Stimulated activated CD8-positive, alpha-beta memory T cell treated with anti-CD3 and anti-CD28 coated beads, Interleukin-12 subunit alpha, Interleukin-12 subunit beta, amount 100 ng/mL, for 1 hour (primary cell): ENCODE measurements around the gene HIBADH.
A peak's percentile ranks its signal among the peaks of the same experiment; 100 is the strongest.

Source experiments
- DNase-seq: peaks from one replicate; pipeline ENCODE4 v3.0.0-alpha.2; 2020; ENCODE audit warnings: low read depth

HIBADH gene

GRCh38 chr7:27662490-27663205 is at the start of gene HIBADH:
Gene HIBADH, minus strand, starts transcription at chr7:27662883. Its CDS starts 95 bp downstream, at chr7:27662788.
- peak; percentile 90 for DNase-seq

GRCh38 chr7:27712217-27712616 is 49.5 kb upstream of the HIBADH start:
- DNase-seq, result no peak

- DNase-seq, result no peak
Observed at GRCh38 chr7:27709137-27710075, 46.7 kb upstream of the HIBADH start.

- DNase-seq, result no peak
Observed at GRCh38 chr7:27708485-27708884, 45.8 kb upstream of the HIBADH start.

- no peak for DNase-seq
Observed at GRCh38 chr7:27705200-27705594, 42.5 kb upstream of the HIBADH start.

- DNase-seq, result no peak
Observed at GRCh38 chr7:27704422-27705199, 41.9 kb upstream of the HIBADH start.

- DNase-seq, result no peak
Observed at GRCh38 chr7:27703181-27703580, 40.5 kb upstream of the HIBADH start.

DNA sequence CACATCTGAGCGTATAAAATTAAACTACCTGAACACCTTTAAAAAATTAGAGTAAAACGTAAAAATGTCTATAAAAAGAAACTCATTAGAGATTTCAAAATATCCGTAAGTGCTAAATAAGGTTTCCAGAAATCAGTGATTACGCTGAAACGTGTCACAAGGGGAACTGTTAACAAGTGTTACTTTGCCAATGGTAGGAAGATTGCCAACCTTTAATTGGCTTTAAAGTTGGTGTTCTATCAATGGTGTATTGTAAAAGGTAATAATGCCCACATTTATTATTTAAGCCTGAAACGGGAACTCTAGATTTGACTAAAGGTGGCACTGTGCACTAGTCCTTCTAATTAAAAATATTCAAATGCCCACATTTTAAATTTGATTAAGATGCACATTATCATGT is 37.8 kb upstream of the HIBADH start:
- no peak for DNase-seq

- no peak for DNase-seq
Observed at GRCh38 chr7:27699751-27700150, 37.1 kb upstream of the HIBADH start.

DNA sequence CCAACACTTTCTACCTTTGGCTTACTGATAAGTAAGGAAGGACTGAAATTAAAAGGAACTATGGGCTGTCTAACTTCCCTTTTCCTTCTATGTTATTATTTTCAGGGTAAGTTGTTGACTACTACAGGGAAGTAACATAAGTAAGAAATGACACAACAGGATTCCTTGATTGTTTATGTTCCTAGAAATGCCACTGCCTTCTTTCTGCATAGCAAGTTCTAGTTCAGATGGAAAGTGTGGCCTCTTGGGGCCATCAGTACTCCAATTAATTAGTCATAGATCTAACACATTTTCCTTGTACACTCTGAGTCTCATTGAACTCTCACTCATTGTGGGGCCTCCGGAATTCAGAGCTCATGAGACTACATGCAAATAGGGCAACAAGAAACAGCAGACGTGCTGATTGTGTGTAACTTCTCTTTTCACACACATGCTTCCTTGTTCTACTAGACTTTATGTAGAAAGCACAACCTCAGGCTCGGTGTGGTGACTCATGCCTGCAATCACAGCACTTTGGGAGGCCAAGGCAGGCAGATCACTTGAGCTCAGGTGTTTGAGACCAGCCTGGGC is 35.3 kb upstream of the HIBADH start:
- no peak for DNase-seq

DNA sequence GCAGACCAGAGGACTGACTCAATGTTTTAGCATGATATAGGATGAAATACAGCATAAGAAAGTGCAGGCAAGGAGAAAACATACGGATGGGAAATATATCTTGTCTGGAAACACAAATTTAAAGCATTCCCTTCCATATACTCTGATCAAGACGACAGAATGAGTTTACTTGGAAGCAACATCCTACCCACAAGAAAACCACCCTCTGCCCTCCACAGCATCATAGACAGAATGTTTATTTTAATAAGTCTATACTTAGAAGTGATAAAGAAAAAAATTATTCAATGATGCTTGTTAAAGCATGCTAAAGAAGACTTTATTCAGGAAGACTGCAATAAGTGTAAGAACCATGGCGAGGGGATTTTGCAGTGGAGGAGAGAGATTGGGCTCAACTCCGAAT is 32.4 kb upstream of the HIBADH start:
- DNase-seq, result no peak

DNA sequence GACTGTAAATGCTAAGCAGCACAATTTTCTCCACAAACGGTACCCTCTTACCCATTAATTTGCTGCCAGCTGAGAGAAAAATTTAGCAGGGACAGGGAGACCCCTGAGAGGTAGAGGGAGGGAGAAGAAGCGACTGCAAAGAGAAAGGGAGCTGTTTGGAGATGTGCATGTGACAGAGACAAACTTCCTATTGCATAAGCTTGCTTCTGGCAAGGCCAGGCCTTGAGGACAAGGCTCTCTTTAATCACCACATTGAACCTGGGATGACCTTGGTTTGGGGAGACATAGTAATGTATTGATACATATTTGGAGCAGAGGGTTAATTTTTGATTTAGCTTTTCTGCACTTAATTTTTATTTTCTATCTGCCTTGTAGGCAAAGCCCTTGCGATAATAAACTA is 31.1 kb upstream of the HIBADH start:
- DNase-seq, result no peak

DNA sequence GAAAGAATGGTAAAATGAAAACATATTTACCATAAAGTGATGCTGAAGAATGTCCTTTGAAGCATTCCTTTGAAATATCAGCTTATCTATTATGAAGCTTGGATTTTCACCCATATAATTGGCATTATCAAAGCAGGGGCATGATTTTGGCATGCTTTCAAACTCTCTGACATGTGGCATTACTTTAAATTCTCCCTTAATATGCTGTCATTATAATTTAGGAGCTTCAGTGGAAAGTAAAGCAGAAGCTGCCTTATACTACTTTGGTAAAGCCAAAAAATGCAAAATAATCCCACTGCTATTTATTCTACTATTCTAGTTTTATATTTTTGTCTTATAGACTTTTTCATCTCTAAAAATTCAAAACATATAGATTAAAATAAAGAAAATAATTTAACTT is 28.0 kb upstream of the HIBADH start:
- DNase-seq, result no peak

GRCh38 chr7:27689591-27690164 is 27.0 kb upstream of the HIBADH start:
- no peak for DNase-seq

- DNase-seq, result no peak
Observed at GRCh38 chr7:27689150-27689549, 26.5 kb upstream of the HIBADH start.

GRCh38 chr7:27688646-27689045 is 26.0 kb upstream of the HIBADH start:
- DNase-seq, result no peak

DNA sequence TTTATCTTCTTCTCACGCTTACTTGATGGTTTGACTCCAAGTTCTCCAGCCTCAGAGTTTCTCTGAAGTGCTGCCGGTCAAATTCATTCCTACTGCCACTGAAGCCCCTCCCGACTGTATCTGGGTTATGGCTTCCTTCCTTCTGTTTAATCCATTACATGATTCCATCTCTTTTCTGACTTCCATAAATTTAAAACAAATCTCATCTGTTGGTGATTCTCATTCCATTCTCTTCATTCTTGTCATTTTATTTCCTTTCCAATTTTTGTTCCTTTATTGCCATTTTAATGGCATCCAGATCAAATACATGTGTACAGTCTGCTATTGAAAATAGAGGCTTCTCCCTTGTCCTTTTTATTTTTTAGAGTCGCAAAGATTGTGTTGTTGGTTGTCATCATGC is 25.4 kb upstream of the HIBADH start:
- no peak for DNase-seq

DNA sequence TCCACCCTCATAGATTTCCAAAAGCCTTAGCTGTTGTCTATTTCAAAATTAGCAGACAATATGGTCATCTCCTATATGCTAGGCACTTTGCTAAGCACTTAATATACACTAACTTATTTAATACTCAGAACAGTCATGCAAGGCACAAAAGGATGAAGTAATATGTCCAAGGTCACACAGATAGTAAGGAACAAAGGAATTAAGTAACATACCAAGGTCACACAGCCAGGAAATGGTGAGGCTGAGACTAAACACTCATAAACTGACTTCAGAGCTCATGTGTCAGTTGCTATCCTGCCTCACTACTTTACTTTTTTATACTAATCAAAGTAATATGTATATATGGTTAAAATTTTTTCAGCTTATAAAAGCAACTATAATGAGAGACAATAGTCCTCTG is 23.6 kb upstream of the HIBADH start:
- DNase-seq, result no peak

- no peak for DNase-seq
Observed at GRCh38 chr7:27685893-27686292, 23.2 kb upstream of the HIBADH start.

DNA sequence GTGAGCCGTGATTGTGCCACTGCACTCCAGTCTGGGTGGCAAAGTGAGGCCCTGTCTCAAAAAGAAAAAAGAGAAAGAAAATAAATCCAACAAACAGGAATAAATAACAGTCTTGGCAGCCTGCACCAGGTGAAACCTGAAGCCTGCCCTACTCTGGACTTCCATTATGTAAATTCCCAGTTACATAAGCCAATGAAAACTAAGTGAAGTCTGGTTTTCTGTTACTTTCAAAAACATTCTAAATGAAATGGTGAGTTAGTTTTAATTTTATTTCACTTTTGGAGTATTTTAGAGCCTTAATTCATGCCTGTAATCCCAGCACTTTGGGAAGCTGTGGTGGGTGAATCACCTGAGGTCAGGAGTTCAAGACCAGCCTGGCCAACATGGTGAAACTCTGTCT is 22.5 kb upstream of the HIBADH start:
- no peak for DNase-seq

- DNase-seq, result no peak
Observed at GRCh38 chr7:27684491-27684890, 21.8 kb upstream of the HIBADH start.

DNA sequence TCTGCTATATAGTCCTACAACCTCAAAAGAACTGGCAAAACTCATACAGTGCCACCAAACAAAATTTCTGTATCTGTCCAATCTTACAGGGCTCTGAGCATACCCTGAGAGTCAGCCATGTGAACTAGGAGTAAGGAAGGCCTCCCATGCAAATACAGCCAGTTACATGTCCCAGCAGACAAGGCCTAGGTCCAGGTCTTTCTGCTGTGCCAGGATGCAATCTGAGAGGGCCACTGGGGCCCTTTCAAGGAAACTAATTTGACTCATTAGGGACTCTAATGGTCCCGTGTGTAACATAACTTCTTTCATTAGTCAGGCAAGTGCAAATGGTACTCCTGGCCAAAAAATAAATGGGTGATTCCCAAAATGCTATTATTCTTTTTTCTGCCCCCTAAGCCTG is 17.9 kb upstream of the HIBADH start:
- DNase-seq, result no peak
